Endothelial cell of umbilical vein (primary cell): ENCODE measurements around the gene MED28. TPM values are rescaled to one million over a fixed set of nuclear protein-coding genes. Genes with fewer than 3 reads are reported as not detected.

ENCODE experiments used
- BruUV-seq: library from RNA; stranded (reverse); fragments of 400-500 nt; replicated peaks from 2 replicates; lab custom pipeline; 2021; lab: Mats Ljungman, UMichigan
- CTCF ChIA-PET: fragments of 300-600, 350-600 bp; sonication (Branson Sonifier 250); formaldehyde crosslinking; loops from one replicate; lab custom pipeline; 2021; ENCODE audit warnings: antibody characterized with exemption, inconsistent platforms; lab: Charles Lee
- POLR2A ChIA-PET: fragments of 300-600, 350-600 bp; sonication (Branson Sonifier 250); formaldehyde crosslinking; loops from one replicate; lab custom pipeline; 2021; ENCODE audit warnings: antibody characterized with exemption, inconsistent platforms; lab: Charles Lee
- DNase-seq: peaks from one replicate; pipeline ENCODE4 v3.0.0-alpha.2; 2011; ENCODE audit warnings: low read depth, low spot score
- FAIRE-seq: peaks from 2 replicates; lab custom pipeline; 2011; peaks lifted over from hg19 to GRCh38; lab: Jason Lieb, UNC
- H2AFZ ChIP-seq: 2 replicates; pipeline ENCODE4 v1.6.0; 2012; ENCODE audit warnings: low read depth, low read length, control low read depth, inconsistent platforms
- H3K27ac ChIP-seq: 2 replicates; pipeline ENCODE4 v1.5.1; 2011; ENCODE audit warnings: low read depth, mild to moderate bottlenecking, control low read depth, low read length, moderate library complexity; ENCODE audit not compliant: insufficient read depth
- H3K27me3 ChIP-seq, 2 experiments: 2 replicates each; pipeline versions ENCODE4 v1.6.0 to v1.6.1; 2011; ENCODE audit warnings: low read length in 2 of 2, mixed read lengths in 1 of 2; ENCODE audit not compliant: control insufficient read depth in 2 of 2, insufficient read depth in 2 of 2
- H3K36me3 ChIP-seq, 2 experiments: 2 replicates in 1 of 2; 3 replicates in 1 of 2; pipeline ENCODE4 v1.5.1; 2011; ENCODE audit warnings: low read length in 2 of 2, mild to moderate bottlenecking in 1 of 2, moderate library complexity in 1 of 2; ENCODE audit not compliant: control insufficient read depth in 2 of 2, insufficient read depth in 2 of 2; ENCODE audit errors: extremely low read depth in 1 of 2
- H3K4me1 ChIP-seq: 3 replicates; pipeline ENCODE4 v1.5.1; 2011; ENCODE audit warnings: mild to moderate bottlenecking, low read length; ENCODE audit not compliant: control insufficient read depth, insufficient read depth; ENCODE audit errors: extremely low read depth
- H3K4me2 ChIP-seq: 2 replicates; pipeline ENCODE4 v1.6.1; 2011; ENCODE audit warnings: low read length, control low read depth, mixed read lengths; ENCODE audit not compliant: insufficient read depth
- H3K4me3 ChIP-seq, 3 experiments: fragments of 200-600 bp in 1 of 3; sonication (generic), shearing (Covaris generic) in 1 of 3; replicated peaks in 1 of 3; 2 replicates each; pipeline ENCODE4 v1.5.1; 2011 to 2016; ENCODE audit warnings: control low read depth in 3 of 3, low read length in 3 of 3, mild to moderate bottlenecking in 2 of 3, inconsistent platforms in 1 of 3, low read depth in 1 of 3, moderate library complexity in 1 of 3; ENCODE audit not compliant: insufficient read depth in 1 of 3
- H3K79me2 ChIP-seq: 2 replicates; pipeline ENCODE4 v1.6.0; 2012; ENCODE audit warnings: low read length, inconsistent platforms; ENCODE audit not compliant: control insufficient read depth, insufficient read depth
- H3K9ac ChIP-seq: replicated peaks from 2 replicates; pipeline ENCODE3; 2011; ENCODE audit warnings: low read length, control low read depth; ENCODE audit not compliant: insufficient read depth; ENCODE audit errors: extremely low read depth
- H3K9me1 ChIP-seq: replicated peaks from 3 replicates; pipeline ENCODE4 v1.6.0; 2011; ENCODE audit warnings: mild to moderate bottlenecking, low read length; ENCODE audit not compliant: control insufficient read depth, insufficient read depth; ENCODE audit errors: extremely low read depth
- H3K9me3 ChIP-seq: replicated peaks from 2 replicates; pipeline ENCODE4 v1.5.1; 2012; ENCODE audit warnings: low read length, inconsistent platforms; ENCODE audit not compliant: control insufficient read depth, insufficient read depth
- H4K20me1 ChIP-seq: replicated peaks from 2 replicates; pipeline ENCODE3; 2011; ENCODE audit warnings: mild to moderate bottlenecking, low read length; ENCODE audit not compliant: control insufficient read depth, insufficient read depth; ENCODE audit errors: extremely low read depth
- FOS ChIP-seq: IDR thresholded peaks from 2 replicates; pipeline ENCODE4 v1.6.1; 2011; ENCODE audit warnings: mild to moderate bottlenecking, low read length, moderate library complexity, borderline replicate concordance; ENCODE audit not compliant: insufficient read depth
- GATA2 ChIP-seq: IDR thresholded peaks from 2 replicates; pipeline ENCODE4 v1.7.0; 2011; ENCODE audit warnings: low read depth, mild to moderate bottlenecking, moderate library complexity, mixed read lengths, low read length; ENCODE audit not compliant: insufficient read length, insufficient read depth
- MYC ChIP-seq: IDR thresholded peaks from one replicate; pipeline ENCODE4 v1.6.1; 2011; ENCODE audit warnings: mild to moderate bottlenecking, low read depth, low read length
- POLR2A ChIP-seq: IDR thresholded peaks from 2 replicates; pipeline ENCODE4 v1.6.1; 2012; ENCODE audit warnings: low read depth, mild to moderate bottlenecking, control low read depth, low read length
- POLR2AphosphoS5 ChIP-seq: IDR thresholded peaks from 2 replicates; pipeline ENCODE4 v1.6.1; 2012; ENCODE audit warnings: low read depth, mild to moderate bottlenecking, control low read depth, low read length, moderate library complexity; ENCODE audit not compliant: insufficient read depth
- dilution Hi-C: fragments of 300-500 bp; cut with MboI; formaldehyde crosslinking; loops from one replicate; pipeline ENCODE4 v1.15.0; 2019; ENCODE audit warnings: low sequenced_read_pairs; ENCODE audit not compliant: extremely low pct_ligation_motif_present
- intact Hi-C: fragments of 100-400 bp; cut with micrococcal nuclease; formaldehyde crosslinking; loops from one replicate; pipeline ENCODE4 v1.10.0; 2022
- polyA plus RNA-seq, 4 experiments: library from polyadenylated mRNA; depleted of rRNA in 3 of 4; stranded (reverse) in 3 of 4; unstranded in 1 of 4; fragments of >200 nt; gene quantifications; 2 replicates each; pipeline versions ENCODE4 v1.2.1 to v1.2.3, GENCODE V29; 2011 to 2012; ENCODE audit warnings: missing spikeins in 1 of 4
- total RNA-seq: library from RNA; stranded (reverse); gene quantifications from 2 replicates; pipeline ENCODE4 v1.2.3, GENCODE V29; 2021
- TF ChIP-seq, protein P1 (sequence below), 2 donors: IDR thresholded peaks; 1 replicate in 1 of 2; 2 replicates in 1 of 2; pipeline ENCODE4 v1.5.1; 2011; ENCODE audit warnings: low read length in 2 of 2, mild to moderate bottlenecking in 2 of 2, moderate library complexity in 2 of 2, control low read depth in 1 of 2, inconsistent platforms in 1 of 2, low read depth in 1 of 2; ENCODE audit not compliant: insufficient read depth in 1 of 2; ENCODE audit errors: extremely low read depth in 1 of 2
- TF ChIP-seq, protein P2 (sequence below): IDR thresholded peaks from 2 replicates; pipeline ENCODE4 v1.6.1; 2011; ENCODE audit not compliant: insufficient read depth, insufficient read length

Gene MED28
- total and polyA plus RNA-seq, 2 donors (not counting 3 experiments of a cell fraction or from before 2014, with no cell fraction given): 10.0 to 49.1 TPM

DNA sequence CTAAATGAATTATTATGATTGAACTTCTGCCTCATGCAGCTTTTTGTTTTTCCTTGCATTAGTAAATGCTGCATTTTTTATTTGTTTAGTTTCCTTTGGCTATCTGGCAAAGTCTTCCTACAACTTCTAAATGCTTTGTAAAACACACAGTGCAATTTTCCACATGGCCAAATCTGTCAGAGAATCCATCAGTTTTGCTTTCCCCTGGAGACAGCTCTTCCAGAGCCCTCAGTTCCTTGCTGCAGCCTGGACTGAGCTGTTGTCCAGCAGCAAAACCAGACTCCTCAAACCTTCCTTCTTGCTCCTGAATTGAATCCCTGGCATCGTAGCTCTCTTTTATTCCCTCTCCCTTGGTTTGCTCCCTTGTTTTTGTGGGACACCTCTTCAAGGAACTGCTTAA lies 42.6 kb downstream of the MED28 start:
- TF ChIP-seq MYC: no peak
- no peak for TF ChIP-seq POLR2AphosphoS5
- TF ChIP-seq POLR2A: no peak
- TF ChIP-seq, protein P1, sequence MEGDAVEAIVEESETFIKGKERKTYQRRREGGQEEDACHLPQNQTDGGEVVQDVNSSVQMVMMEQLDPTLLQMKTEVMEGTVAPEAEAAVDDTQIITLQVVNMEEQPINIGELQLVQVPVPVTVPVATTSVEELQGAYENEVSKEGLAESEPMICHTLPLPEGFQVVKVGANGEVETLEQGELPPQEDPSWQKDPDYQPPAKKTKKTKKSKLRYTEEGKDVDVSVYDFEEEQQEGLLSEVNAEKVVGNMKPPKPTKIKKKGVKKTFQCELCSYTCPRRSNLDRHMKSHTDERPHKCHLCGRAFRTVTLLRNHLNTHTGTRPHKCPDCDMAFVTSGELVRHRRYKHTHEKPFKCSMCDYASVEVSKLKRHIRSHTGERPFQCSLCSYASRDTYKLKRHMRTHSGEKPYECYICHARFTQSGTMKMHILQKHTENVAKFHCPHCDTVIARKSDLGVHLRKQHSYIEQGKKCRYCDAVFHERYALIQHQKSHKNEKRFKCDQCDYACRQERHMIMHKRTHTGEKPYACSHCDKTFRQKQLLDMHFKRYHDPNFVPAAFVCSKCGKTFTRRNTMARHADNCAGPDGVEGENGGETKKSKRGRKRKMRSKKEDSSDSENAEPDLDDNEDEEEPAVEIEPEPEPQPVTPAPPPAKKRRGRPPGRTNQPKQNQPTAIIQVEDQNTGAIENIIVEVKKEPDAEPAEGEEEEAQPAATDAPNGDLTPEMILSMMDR (IDR thresholded peaks at IDR 0.05; ENCODE audit: extremely low read depth in 1 of 2, insufficient read depth in 1 of 2, low read depth in 1 of 2, low read length in 2 of 2): no peak
- TF ChIP-seq, protein P2, sequence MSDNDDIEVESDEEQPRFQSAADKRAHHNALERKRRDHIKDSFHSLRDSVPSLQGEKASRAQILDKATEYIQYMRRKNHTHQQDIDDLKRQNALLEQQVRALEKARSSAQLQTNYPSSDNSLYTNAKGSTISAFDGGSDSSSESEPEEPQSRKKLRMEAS: no peak
- TF ChIP-seq GATA2: no peak
- TF ChIP-seq FOS: no peak
- H3K27ac ChIP-seq: no peak overlapping the region
- CTCF ChIA-PET: interaction anchor here (1.7 kb wide), 1 partner anchor 10 kb away, joined by 3 read pairs; no protein-coding TSS in a partner anchor
- no peaks in the 10 kb centered on the region for H3K4me1 ChIP-seq
- DNase-seq: no peak
- H3K9me3 ChIP-seq: no peaks in the 10 kb centered on the region
- H3K36me3 ChIP-seq: no peaks in the 10 kb centered on the region
- no peaks in the 10 kb centered on the region for H4K20me1 ChIP-seq
- no peak overlapping the region for H3K4me2 ChIP-seq
- no peak overlapping the region for H2AFZ ChIP-seq
- H3K27me3 ChIP-seq: peaks cover 0 to 4% of the 10 kb centered on the region in 2 experiments
- intact Hi-C loops (no loop called here), dilution Hi-C loops (no loop called here)
- POLR2A ChIA-PET: no interaction called here
- no peaks in the 10 kb centered on the region for H3K9me1 ChIP-seq
- no TSS peak for BruUV-seq
- no peak overlapping the region for H3K4me3 ChIP-seq
- no peak for FAIRE-seq
- no peak overlapping the region for H3K9ac ChIP-seq
- H3K79me2 ChIP-seq: no peaks in the 10 kb centered on the region
